ENCODE data around the gene PIGZ.

PIGZ gene

DNA sequence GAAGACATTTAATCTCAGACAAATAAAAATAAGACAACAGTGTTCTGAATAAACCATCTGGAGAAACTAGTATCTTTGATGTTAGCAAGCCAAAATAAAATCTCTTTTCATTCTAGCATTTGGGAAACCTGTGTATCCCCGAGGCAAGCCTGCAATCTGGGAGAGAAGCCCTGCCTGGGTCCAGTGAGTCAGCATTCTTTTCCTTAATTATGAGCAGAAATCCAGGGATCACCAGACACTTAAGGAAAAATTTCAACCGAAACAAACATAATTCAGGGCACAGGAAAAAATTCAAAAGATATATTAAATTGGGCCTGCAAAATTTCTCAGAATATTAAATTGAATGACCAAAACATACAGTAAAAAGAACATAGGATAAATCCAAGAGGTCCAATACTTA lies 30.5 kb downstream of the PIGZ start:
- H3K9me3 ChIP-seq (ENCODE audit: severe bottlenecking), result no peaks in the 10 kb centered on the region
- H3K36me3 ChIP-seq, result peaks cover 18% of the 10 kb centered on the region
- H3K4me3 ChIP-seq (ENCODE audit: low read depth, low read length), result no peak overlapping the region
- TF ChIP-seq, protein P1, sequence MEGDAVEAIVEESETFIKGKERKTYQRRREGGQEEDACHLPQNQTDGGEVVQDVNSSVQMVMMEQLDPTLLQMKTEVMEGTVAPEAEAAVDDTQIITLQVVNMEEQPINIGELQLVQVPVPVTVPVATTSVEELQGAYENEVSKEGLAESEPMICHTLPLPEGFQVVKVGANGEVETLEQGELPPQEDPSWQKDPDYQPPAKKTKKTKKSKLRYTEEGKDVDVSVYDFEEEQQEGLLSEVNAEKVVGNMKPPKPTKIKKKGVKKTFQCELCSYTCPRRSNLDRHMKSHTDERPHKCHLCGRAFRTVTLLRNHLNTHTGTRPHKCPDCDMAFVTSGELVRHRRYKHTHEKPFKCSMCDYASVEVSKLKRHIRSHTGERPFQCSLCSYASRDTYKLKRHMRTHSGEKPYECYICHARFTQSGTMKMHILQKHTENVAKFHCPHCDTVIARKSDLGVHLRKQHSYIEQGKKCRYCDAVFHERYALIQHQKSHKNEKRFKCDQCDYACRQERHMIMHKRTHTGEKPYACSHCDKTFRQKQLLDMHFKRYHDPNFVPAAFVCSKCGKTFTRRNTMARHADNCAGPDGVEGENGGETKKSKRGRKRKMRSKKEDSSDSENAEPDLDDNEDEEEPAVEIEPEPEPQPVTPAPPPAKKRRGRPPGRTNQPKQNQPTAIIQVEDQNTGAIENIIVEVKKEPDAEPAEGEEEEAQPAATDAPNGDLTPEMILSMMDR (IDR thresholded peaks at IDR 0.05; ENCODE audit: low read depth, low read length), result no peak
- H3K27ac ChIP-seq, result no peak overlapping the region
- DNase-seq, result no peak
- no peaks in the 10 kb centered on the region for H3K27me3 ChIP-seq (ENCODE audit: insufficient read depth, low read depth, severe bottlenecking)

DNA sequence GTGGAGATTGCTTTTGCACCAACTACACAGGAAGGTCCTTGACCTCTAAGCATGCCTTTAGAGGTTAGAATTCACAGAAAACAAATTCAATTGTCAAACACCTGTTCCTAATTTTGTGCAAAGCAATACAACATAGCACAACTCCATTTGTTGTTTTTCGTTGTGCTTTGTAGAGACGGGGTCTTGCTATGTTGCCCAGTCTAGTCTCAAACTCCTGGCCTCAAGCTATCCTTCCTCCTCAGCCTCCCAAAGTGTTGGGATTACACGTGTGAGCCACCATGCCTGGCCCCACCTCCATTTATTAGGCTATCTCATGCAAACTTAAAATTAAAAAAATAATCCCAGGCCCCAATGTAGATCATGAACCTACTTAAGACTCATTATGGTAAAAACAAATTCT lies 32.3 kb downstream of the PIGZ start:
- Histone ChIP-seq H3K4me3 (ENCODE audit: low read depth, low read length) (no peak overlapping the region), H3K27ac (no peak overlapping the region), H3K9me3 (ENCODE audit: severe bottlenecking) (no peaks in the 10 kb centered on the region), H3K27me3 (ENCODE audit: insufficient read depth, low read depth, severe bottlenecking) (no peaks in the 10 kb centered on the region), H3K36me3 (peaks cover 18% of the 10 kb centered on the region)
- DNase-seq, result no peak
- TF ChIP-seq, protein P1 (IDR thresholded peaks at IDR 0.05; ENCODE audit: low read depth, low read length), result no peak

DNA sequence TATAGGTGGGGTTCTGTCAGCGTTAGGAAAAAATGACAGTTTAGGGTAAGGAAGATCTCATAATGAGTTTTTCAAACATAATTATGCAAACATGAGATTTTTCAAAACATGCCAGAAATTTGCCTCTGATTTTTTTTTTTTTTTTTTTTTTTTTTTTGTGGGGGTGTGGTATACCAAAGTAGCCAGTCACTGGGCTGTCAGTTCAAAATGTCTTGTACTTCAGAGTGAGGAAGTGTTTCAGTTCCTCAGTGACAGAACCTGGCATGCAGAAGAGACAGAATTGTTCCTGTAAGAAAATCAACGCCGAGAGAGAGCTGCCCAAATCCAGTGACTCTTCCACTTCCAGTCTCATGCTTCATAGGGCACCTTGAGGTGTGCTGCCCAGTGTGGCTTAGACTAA lies 36.0 kb downstream of the PIGZ start:
- TF ChIP-seq, protein P1 (IDR thresholded peaks at IDR 0.05; ENCODE audit: low read depth, low read length), result no peak
- no peak for DNase-seq
- no peaks in the 10 kb centered on the region for H3K9me3 ChIP-seq (ENCODE audit: severe bottlenecking)
- H3K4me3 ChIP-seq (ENCODE audit: low read depth, low read length), result no peak overlapping the region
- H3K36me3 ChIP-seq, result peaks cover 7% of the 10 kb centered on the region
- H3K27ac ChIP-seq, result no peak overlapping the region
- H3K27me3 ChIP-seq (ENCODE audit: insufficient read depth, low read depth, severe bottlenecking), result no peaks in the 10 kb centered on the region

DNA sequence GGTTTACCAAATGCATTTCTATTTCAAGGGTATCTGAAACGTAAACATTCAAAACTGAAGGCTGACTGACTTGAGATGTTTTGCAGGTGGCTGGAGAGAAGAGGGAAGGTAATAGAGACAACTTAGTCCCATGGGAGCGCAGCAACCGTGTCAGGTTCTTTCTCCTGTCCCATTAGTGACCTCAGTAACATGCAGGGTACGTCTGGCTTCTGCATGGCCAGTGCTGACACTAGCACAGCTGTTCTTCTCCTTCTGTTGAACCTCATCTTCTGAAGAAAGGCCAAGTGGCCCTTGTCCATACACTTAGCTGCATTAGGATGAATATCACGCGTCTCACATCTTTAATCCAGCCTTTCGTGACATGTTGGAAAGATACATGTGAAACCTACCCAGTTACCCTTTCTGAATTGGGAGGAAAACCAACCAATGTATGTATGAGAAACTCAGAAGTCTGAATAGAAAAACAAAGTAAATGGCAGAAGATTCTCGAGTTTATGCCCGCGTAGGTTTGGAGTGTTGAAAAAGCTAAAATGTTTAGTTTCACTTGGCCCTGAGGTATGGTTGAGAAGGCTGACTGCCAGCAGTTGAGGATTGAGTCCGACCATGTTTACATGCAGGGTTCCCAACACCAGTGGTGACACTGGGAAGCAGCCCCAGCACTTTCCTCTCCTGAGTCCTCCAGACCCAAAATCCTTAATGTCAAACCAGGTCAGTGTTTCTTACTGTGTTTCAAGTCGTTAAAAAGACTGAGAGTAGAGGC lies 36.6 kb downstream of the PIGZ start:
- DNase-seq, result no peak
- no peak overlapping the region for H3K4me3 ChIP-seq (ENCODE audit: low read depth, low read length)
- no peaks in the 10 kb centered on the region for H3K9me3 ChIP-seq (ENCODE audit: severe bottlenecking)
- H3K27ac ChIP-seq, result no peak overlapping the region
- H3K36me3 ChIP-seq, result peaks cover 4% of the 10 kb centered on the region
- TF ChIP-seq, protein P1 (IDR thresholded peaks at IDR 0.05; ENCODE audit: low read depth, low read length), result no peak
- no peaks in the 10 kb centered on the region for H3K27me3 ChIP-seq (ENCODE audit: insufficient read depth, low read depth, severe bottlenecking)

DNA sequence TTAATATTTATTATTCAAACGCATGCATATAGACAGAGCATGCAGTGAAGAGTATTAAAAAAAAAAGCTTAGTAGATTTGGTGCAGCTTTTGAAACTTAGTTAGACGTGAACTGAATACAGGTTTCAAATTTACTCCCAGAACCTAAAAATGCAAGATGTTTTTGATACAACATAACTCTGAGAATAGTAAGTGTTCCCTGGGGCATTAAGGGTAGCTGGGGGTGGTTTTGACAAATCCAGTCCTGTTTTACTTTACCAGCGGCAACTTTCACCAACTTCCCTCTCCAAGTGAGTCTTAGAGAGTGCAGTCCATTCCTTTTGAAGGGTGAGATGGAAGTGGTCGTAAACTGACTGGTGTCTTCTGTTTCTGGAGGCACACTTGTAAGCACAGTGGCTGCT lies 37.5 kb downstream of the PIGZ start:
- Histone ChIP-seq H3K4me3 (ENCODE audit: low read depth, low read length) (no peak overlapping the region), H3K36me3 (no peaks in the 10 kb centered on the region; the same call in none of the 2 replicates), H3K27ac (no peak overlapping the region), H3K9me3 (ENCODE audit: severe bottlenecking) (no peaks in the 10 kb centered on the region), H3K27me3 (ENCODE audit: insufficient read depth, low read depth, severe bottlenecking) (no peaks in the 10 kb centered on the region)
- TF ChIP-seq, protein P1 (IDR thresholded peaks at IDR 0.05; ENCODE audit: low read depth, low read length), result no peak
- no peak for DNase-seq
